Mesothelial cell of epicardium (in vitro differentiated cells): ENCODE measurements around the gene KANSL2. TPM values are rescaled to one million over a fixed set of nuclear protein-coding genes. Genes with fewer than 3 reads are reported as not detected.
"Not testable (repeated sequence)": the region's sequence is repeated elsewhere in the genome, so short reads cannot be mapped to it uniquely, and the experiment has no call there.

Experiments
- DNase-seq, 2 experiments: peaks; one replicate each; pipeline ENCODE4 v3.0.0; 2021; ENCODE audit warnings: low spot score in 2 of 2; ENCODE audit not compliant: unreplicated experiment in 2 of 2
- H3K27ac Mint-ChIP-seq: 2 replicates; pipeline ENCODE4 v1.8.0; 2021; ENCODE audit warnings: mixed read lengths
- H3K27me3 Mint-ChIP-seq: 2 replicates; pipeline ENCODE4 v1.8.0; 2021; ENCODE audit warnings: low read depth, mixed read lengths
- H3K36me3 Mint-ChIP-seq: 2 replicates; pipeline ENCODE4 v1.8.0; 2021; ENCODE audit warnings: mixed read lengths
- H3K4me1 Mint-ChIP-seq: 2 replicates; pipeline ENCODE4 v1.8.0; 2021; ENCODE audit warnings: mixed read lengths
- H3K4me3 Mint-ChIP-seq: 2 replicates; pipeline ENCODE4 v1.8.0; 2021; ENCODE audit warnings: mild to moderate bottlenecking, moderate library complexity, mixed read lengths
- H3K9me3 Mint-ChIP-seq: 2 replicates; pipeline ENCODE4 v1.8.0; 2021; ENCODE audit warnings: mixed read lengths
- total RNA-seq: library from RNA; stranded (reverse); gene quantifications from 3 replicates; pipeline ENCODE4 v1.2.1, GENCODE V29; 2021
- TF ChIP-seq, protein P1 (sequence below): fragments of 200-600 bp; sonication (generic); IDR thresholded peaks from one replicate; pipeline ENCODE4 v1.5.0; 2021; ENCODE audit warnings: antibody characterized with exemption; ENCODE audit not compliant: unreplicated experiment

Gene KANSL2, protein sequence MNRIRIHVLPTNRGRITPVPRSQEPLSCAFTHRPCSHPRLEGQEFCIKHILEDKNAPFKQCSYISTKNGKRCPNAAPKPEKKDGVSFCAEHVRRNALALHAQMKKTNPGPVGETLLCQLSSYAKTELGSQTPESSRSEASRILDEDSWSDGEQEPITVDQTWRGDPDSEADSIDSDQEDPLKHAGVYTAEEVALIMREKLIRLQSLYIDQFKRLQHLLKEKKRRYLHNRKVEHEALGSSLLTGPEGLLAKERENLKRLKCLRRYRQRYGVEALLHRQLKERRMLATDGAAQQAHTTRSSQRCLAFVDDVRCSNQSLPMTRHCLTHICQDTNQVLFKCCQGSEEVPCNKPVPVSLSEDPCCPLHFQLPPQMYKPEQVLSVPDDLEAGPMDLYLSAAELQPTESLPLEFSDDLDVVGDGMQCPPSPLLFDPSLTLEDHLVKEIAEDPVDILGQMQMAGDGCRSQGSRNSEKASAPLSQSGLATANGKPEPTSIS
- 48.3 to 53.7 TPM (median 48.4 TPM) in 3 replicates for total RNA-seq

DNA sequence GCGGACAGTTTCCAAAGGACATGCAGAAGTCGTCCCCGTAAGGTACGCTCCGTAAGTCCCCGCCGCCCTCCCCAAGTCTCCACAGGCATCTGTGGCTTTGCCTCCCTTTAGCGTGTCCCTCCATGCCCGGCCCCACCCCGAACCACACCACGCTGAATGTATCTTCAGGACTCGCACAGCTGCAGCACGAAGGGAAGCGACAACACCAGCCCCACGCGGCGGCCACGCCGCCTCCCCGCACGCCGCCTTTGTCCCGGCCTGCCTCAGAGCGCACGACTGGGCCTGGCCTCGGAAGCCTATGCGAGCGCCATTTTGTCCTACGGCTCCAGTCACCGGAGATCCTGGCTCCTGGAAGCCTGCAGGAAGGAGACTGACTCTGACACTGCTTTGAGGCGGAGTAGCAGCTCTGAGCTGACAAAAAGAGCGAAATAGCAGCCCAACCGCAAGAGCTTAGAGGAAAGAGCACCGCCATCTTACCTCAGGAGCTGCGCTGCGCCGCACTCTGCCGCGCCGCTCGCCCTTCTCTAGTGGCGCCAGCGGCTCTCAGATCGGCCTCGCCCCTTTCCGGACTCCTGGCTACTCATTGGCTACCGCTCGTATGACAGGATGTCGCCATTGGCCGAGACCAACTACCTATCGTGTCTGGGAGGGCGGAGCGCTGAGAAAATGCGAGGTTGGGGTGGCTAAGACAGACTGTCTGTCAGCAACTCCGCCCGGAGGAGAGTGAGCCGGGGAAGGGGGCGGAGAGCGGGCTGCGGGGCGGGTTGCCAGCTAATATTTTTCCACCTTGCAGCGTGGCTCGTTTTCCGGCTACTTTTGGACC, at the start of gene KANSL2:
Gene KANSL2 (minus strand): TSS at position 529 of the 823 bp plus-strand sequence. CDS start 606 bp downstream, outside the sequence.
- Mint-ChIP-seq H3K27ac (peak within 1 kb of the TSS; percentile 99), H3K4me1 (peaks cover 37% of the 10 kb centered on the region), H3K9me3 (no peaks in the 10 kb centered on the region), H3K36me3 (peaks cover 15% of the 10 kb centered on the region), H3K4me3 (peak within 1 kb of the TSS; percentile 99), H3K27me3 (no peaks in the 10 kb centered on the region)
- peak; percentile 89 to 93 for DNase-seq
- TF ChIP-seq, protein P1, sequence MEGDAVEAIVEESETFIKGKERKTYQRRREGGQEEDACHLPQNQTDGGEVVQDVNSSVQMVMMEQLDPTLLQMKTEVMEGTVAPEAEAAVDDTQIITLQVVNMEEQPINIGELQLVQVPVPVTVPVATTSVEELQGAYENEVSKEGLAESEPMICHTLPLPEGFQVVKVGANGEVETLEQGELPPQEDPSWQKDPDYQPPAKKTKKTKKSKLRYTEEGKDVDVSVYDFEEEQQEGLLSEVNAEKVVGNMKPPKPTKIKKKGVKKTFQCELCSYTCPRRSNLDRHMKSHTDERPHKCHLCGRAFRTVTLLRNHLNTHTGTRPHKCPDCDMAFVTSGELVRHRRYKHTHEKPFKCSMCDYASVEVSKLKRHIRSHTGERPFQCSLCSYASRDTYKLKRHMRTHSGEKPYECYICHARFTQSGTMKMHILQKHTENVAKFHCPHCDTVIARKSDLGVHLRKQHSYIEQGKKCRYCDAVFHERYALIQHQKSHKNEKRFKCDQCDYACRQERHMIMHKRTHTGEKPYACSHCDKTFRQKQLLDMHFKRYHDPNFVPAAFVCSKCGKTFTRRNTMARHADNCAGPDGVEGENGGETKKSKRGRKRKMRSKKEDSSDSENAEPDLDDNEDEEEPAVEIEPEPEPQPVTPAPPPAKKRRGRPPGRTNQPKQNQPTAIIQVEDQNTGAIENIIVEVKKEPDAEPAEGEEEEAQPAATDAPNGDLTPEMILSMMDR: no peak

DNA sequence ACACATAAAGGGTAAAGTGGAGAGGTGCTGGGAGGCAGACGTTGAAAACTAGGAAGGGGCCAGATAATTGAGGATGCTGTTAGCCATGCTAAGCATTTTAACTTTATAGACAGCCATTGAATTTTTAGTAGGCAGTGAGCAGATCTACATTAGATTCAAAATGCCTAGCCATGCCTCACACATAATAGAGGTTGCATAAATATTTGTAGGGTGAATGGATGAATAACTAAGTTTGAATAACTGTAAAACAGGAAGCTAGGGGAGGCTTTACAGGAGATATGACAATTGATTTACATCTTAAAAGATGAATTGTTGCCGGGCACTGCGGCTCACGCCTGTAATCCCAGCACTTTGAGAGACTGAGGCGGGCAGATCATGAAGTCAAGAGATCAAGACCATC, 46.8 kb upstream of the KANSL2 start:
- Mint-ChIP-seq H3K27me3 (peaks cover 2% of the 10 kb centered on the region), H3K9me3 (no peaks in the 10 kb centered on the region), H3K4me3 (no peak overlapping the region), H3K4me1 (no peaks in the 10 kb centered on the region), H3K36me3 (no peaks in the 10 kb centered on the region), H3K27ac (no peak overlapping the region)
- no peak for DNase-seq
- TF ChIP-seq, protein P1: no peak

DNA sequence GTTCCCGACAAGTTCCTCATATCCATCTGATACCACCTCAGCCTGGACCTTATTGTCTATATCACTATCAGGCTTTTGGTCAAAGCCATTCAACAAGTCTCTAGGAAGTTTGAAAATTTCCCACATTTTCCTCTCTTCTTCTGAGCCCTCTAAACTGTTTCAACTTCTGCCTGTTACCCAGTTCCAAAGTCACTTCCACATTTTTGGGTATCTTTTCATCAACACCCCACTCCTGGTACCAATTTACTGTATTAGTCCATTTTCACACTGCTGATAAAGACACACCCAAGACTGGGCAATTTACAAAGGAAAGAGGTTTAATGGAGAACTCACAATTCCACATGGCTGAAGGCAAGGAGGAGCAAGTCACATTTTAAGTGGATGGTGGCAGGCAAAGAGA, 38.7 kb upstream of the KANSL2 start:
- not testable (repeated sequence) for H3K36me3 Mint-ChIP-seq, H3K4me3 Mint-ChIP-seq, DNase-seq, H3K27ac Mint-ChIP-seq, H3K9me3 Mint-ChIP-seq, H3K4me1 Mint-ChIP-seq, H3K27me3 Mint-ChIP-seq

DNA sequence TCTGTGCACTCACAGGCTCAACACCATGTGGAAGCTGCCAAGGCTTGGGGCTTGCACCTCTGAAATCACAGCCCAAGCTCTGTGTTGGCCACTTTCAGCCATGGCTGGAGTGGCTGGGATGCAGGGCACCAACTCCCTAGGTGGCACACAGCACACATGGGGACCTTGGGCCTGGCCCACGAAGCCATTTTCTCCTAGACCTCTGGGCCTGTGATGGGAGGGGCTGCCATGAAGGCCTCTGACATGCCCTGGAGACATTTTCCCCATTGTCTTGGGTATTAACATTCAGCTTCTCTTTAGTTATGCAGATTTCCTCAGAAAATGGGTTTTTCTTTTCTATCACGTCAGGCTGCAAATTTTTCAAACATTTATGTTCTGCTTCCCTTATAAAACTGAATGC, 38.1 kb upstream of the KANSL2 start:
- H3K36me3 Mint-ChIP-seq, H3K4me1 Mint-ChIP-seq, H3K9me3 Mint-ChIP-seq, H3K4me3 Mint-ChIP-seq, DNase-seq, H3K27me3 Mint-ChIP-seq, H3K27ac Mint-ChIP-seq: not testable (repeated sequence)

DNA sequence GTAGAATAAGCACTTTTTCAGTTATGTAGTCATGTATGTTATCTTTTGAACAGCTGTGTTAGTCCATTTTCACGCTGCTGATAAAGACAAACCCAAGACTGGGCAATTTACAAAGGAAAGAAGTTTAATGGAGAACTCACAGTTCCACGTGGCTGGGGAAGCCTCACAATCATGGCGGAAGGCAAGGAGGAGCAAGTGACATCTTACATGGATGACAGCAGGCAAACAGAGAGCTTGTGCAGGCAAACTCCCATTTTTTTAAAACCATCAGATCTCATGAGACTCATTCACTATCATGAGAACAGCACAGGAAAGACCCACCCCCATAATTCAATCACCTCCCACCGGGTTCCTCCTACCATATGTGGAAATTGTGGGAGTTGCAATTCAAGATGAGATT, 37.0 kb upstream of the KANSL2 start:
- H3K27ac Mint-ChIP-seq, H3K27me3 Mint-ChIP-seq, H3K4me3 Mint-ChIP-seq, H3K36me3 Mint-ChIP-seq, DNase-seq, H3K9me3 Mint-ChIP-seq: not testable (repeated sequence)
- peaks cover 20% of the 10 kb centered on the region for H3K4me1 Mint-ChIP-seq

DNA sequence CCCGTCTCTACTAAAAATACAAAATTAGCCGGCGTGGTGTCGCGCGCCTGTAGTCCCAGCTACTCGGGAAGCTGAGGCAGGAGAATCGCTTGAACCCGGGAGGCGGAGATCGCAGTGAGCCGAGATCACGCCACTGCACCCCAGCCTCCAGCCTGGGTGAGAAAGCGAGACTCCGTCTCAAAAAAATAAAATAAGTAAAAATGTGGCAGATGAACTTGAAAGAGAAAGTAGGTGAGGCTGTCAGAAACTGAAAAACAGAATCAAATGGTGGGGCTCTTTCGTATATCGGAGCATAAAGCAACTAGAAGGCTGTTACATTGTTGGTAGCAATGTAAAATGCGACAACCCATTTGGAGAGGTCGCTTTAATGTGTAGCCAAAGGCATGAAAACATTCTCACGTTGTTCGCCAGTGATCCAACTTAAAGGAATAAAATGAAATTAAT, 35.2 kb upstream of the KANSL2 start:
- peak overlapping the region; percentile 99 for H3K27ac Mint-ChIP-seq
- H3K36me3 Mint-ChIP-seq: peaks cover 8% of the 10 kb centered on the region
- peaks cover 29% of the 10 kb centered on the region for H3K4me1 Mint-ChIP-seq
- peak overlapping the region; percentile 89 for H3K4me3 Mint-ChIP-seq
- H3K27me3 Mint-ChIP-seq: no peaks in the 10 kb centered on the region
- no peak for DNase-seq
- H3K9me3 Mint-ChIP-seq: peaks cover 10% of the 10 kb centered on the region
- TF ChIP-seq, protein P1: no peak
